ENCODE measurements around the gene CNTF. TPM values are rescaled to one million over a fixed set of nuclear protein-coding genes. Genes with fewer than 3 reads are reported as not detected.

Gene CNTF
- total RNA-seq, 1 donor from 2014 or later = 3.9 TPM

DNA sequence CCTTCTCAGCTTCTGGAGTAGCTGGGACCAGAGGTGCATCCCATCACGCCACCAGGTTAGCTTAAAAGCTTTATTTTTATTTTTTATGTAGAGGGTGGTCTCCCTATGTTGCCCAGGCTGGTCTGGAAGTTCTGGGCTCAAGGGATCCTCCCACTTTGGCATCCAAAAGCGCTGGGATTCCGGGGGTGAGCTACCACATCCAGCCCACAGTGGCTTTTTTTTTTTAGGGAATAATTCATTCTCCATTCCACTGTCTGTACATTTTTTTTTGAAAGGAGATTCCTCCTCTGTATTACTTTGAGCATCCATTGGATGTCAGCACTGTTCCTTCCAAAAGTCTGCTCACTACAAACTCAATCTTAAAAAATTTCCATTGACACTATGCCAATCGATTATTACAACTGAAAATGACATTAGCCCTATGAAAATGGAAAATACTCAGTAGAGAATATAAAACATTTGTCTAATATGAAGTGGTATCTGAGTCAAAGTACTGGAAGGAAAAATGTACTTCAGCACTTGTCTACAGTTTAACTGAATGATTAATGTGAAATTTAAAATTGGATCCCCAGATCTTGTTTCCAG lies 45.5 kb upstream of the CNTF start:
- no peak for DNase-seq (ENCODE audit: low spot score, unreplicated experiment)
- H3K4me1 Mint-ChIP-seq (ENCODE audit: low read depth) = peaks cover 29% of the 10 kb centered on the region
- H3K9me3 Mint-ChIP-seq (ENCODE audit: low read depth) = no peaks in the 10 kb centered on the region
- H3K27ac Mint-ChIP-seq = peak overlapping the region; percentile 100
- no peaks in the 10 kb centered on the region for H3K27me3 Mint-ChIP-seq
- H3K4me3 Mint-ChIP-seq (ENCODE audit: low read depth) = peak overlapping the region; percentile 99
- no peaks in the 10 kb centered on the region for H3K36me3 Mint-ChIP-seq (ENCODE audit: insufficient read depth)
- TF ChIP-seq, protein P1, sequence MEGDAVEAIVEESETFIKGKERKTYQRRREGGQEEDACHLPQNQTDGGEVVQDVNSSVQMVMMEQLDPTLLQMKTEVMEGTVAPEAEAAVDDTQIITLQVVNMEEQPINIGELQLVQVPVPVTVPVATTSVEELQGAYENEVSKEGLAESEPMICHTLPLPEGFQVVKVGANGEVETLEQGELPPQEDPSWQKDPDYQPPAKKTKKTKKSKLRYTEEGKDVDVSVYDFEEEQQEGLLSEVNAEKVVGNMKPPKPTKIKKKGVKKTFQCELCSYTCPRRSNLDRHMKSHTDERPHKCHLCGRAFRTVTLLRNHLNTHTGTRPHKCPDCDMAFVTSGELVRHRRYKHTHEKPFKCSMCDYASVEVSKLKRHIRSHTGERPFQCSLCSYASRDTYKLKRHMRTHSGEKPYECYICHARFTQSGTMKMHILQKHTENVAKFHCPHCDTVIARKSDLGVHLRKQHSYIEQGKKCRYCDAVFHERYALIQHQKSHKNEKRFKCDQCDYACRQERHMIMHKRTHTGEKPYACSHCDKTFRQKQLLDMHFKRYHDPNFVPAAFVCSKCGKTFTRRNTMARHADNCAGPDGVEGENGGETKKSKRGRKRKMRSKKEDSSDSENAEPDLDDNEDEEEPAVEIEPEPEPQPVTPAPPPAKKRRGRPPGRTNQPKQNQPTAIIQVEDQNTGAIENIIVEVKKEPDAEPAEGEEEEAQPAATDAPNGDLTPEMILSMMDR (IDR thresholded peaks at IDR 0.05; ENCODE audit: unreplicated experiment) = peak; percentile 28

DNA sequence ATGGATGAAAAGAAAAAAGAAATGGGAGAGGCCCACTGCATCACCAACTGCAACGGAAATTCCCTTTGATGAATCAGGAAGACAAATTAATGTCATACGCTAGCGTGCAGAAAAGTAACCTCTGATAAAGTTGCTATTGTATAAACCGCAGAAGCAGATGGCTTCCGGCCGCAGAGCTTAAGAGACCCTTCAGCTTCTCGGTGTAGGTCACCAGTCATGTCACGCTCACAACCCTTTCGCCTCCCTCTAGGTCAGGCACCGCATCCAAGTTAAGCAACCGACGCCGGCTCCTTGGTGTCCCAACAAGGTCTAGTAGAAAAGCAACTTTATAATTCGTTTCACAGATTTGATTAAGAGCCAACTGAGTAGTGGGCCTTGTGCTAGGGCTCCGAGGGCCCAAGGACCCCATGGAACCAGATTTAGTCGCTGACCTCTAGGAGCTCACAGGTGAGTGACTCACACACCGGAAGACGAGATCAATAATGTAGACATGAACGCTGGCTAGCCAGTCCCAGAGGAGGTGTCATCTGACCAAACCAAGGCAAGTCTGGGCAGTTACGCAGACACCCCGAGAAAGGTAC lies 44.8 kb upstream of the CNTF start:
- Mint-ChIP-seq H3K27ac (peak overlapping the region; percentile 100), H3K4me1 (ENCODE audit: low read depth) (peaks cover 30% of the 10 kb centered on the region), H3K9me3 (ENCODE audit: low read depth) (no peaks in the 10 kb centered on the region), H3K4me3 (ENCODE audit: low read depth) (peak overlapping the region; percentile 99), H3K36me3 (ENCODE audit: insufficient read depth) (no peaks in the 10 kb centered on the region), H3K27me3 (no peaks in the 10 kb centered on the region)
- DNase-seq (ENCODE audit: low spot score, unreplicated experiment) = no peak
- TF ChIP-seq, protein P1 (IDR thresholded peaks at IDR 0.05; ENCODE audit: unreplicated experiment) = no peak

DNA sequence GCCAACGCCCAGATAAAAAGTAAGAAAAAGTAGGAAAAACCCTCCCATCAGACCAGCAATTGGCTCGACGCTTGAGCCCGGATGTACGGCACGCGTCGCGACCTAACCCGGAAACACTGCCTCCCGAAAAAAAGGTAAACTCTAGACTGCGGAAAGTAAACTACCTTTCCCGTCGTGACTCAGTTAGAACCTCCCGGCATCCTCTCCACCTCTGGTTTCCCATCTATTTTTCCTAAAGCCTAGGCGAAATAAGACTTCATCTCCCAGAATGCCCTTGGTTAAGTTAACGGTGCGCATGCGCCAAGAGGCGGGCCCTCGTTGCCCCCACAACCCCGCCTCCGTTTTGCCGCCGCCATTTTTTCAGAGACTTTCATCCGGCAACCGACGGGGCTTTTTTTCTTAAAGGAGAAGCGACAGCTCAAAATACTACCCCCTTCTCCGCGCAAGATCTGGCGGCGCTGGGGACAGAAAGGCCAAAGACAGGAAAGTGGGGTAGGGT lies 44.3 kb upstream of the CNTF start:
- no peaks in the 10 kb centered on the region for H3K27me3 Mint-ChIP-seq
- peak overlapping the region; percentile 100 for H3K27ac Mint-ChIP-seq
- peak; percentile 84 for DNase-seq (ENCODE audit: low spot score, unreplicated experiment)
- peaks cover 31% of the 10 kb centered on the region for H3K4me1 Mint-ChIP-seq (ENCODE audit: low read depth)
- H3K36me3 Mint-ChIP-seq (ENCODE audit: insufficient read depth) = no peaks in the 10 kb centered on the region
- H3K9me3 Mint-ChIP-seq (ENCODE audit: low read depth) = no peaks in the 10 kb centered on the region
- H3K4me3 Mint-ChIP-seq (ENCODE audit: low read depth) = peak overlapping the region; percentile 99
- TF ChIP-seq, protein P1 (IDR thresholded peaks at IDR 0.05; ENCODE audit: unreplicated experiment) = no peak

DNA sequence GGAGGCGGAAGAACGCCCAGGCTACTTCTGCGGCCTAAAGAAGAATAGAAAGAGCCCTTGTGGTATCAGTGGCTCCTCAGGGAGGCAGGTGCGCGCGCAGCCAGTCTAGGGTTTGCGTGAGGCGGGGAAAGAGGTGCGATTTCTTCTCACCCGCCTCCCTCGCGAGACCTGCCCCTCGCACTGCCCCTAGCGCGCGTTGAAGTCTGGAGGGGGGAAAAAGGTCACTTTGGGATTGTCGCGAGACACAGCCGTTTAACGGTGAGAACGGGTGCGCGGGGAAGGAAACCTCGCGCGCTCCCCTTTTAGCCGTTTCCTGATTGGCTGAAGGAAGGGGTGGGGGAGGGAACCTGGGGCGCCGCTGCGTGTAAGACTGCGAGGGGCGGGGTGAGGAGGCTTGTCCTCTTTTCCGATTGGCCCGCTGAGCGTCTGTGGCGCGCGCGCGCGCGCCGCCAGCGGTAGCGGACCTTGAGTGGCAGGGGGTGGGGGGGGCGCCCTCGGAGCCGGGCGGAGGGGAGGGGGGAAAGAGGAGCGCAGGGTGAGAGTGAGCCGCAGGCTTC lies 43.8 kb upstream of the CNTF start, which contains the start of gene ZFP91:
Gene ZFP91 (plus strand): TSS at position 429 of the 557 bp plus-strand sequence. CDS start 219 bp downstream, outside the sequence.
- DNase-seq (ENCODE audit: low spot score, unreplicated experiment) = peak; percentile 94
- Mint-ChIP-seq H3K27me3 (no peaks in the 10 kb centered on the region), H3K4me3 (ENCODE audit: low read depth) (peak within 1 kb of the TSS; percentile 99), H3K9me3 (ENCODE audit: low read depth) (no peaks in the 10 kb centered on the region), H3K27ac (peak within 1 kb of the TSS; percentile 100), H3K36me3 (ENCODE audit: insufficient read depth) (no peaks in the 10 kb centered on the region), H3K4me1 (ENCODE audit: low read depth) (peaks cover 32% of the 10 kb centered on the region)
- TF ChIP-seq, protein P1 (IDR thresholded peaks at IDR 0.05; ENCODE audit: unreplicated experiment) = no peak

DNA sequence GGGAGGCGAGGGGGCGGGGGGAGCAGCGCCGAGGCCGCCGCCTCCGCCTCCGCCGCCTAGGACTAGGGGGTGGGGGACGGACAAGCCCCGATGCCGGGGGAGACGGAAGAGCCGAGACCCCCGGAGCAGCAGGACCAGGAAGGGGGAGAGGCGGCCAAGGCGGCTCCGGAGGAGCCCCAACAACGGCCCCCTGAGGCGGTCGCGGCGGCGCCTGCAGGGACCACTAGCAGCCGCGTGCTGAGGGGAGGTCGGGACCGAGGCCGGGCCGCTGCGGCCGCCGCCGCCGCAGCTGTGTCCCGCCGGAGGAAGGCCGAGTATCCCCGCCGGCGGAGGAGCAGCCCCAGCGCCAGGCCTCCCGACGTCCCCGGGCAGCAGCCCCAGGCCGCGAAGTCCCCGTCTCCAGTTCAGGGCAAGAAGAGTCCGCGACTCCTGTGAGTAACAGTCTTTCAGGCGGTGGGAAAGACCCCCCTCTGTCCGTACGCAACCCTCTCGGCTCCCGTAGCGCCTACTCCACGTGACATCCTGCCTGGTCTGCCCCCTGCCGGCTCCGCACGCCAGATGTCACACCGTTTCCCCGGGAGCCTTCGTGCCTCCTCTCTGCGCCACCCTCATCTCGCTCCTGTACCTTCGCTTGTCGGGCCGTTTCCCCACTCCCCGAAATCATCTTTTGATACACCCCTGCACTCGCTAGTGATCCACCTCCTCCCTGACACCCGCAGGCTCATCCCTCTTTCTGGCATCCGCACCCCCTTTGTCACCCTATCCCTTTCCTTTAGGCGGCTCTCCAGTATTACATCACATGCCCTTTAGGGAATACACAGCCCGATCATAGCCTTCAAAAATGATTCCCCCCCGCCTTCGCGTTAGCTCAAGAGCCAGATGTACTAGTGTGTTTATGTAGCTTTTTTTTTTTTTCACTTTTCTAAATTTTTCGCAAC lies 43.0 kb upstream of the CNTF start:
- H3K36me3 Mint-ChIP-seq (ENCODE audit: insufficient read depth) = no peaks in the 10 kb centered on the region
- TF ChIP-seq, protein P1 (IDR thresholded peaks at IDR 0.05; ENCODE audit: unreplicated experiment) = peak; percentile 77
- H3K27ac Mint-ChIP-seq = peak overlapping the region; percentile 100
- H3K4me1 Mint-ChIP-seq (ENCODE audit: low read depth) = peaks cover 35% of the 10 kb centered on the region
- peak overlapping the region; percentile 99 for H3K4me3 Mint-ChIP-seq (ENCODE audit: low read depth)
- H3K9me3 Mint-ChIP-seq (ENCODE audit: low read depth) = no peaks in the 10 kb centered on the region
- no peaks in the 10 kb centered on the region for H3K27me3 Mint-ChIP-seq
- DNase-seq (ENCODE audit: low spot score, unreplicated experiment) = peak; percentile 84

Data from progenitor cell of endocrine pancreas (in vitro differentiated cells).